Panc1 (cell line): ENCODE data around the gene TOGARAM2.

Experiments
- CTCF ChIP-seq: fragments of 450-650 bp; IDR thresholded peaks from 2 replicates; pipeline ENCODE4 v1.5.1; 2017; ENCODE audit warnings: mild to moderate bottlenecking
- POLR2AphosphoS5 ChIP-seq: IDR thresholded peaks from 2 replicates; pipeline ENCODE4 v1.6.1; 2012; ENCODE audit warnings: mild to moderate bottlenecking, low read depth, low read length, moderate library complexity
- REST ChIP-seq, 2 experiments: IDR thresholded peaks; 2 replicates each; pipeline ENCODE4 v1.6.1; 2011 to 2012; ENCODE audit warnings: low read depth in 2 of 2, control low read depth in 1 of 2, low read length in 1 of 2, mild to moderate bottlenecking in 1 of 2, moderate library complexity in 1 of 2; ENCODE audit not compliant: insufficient read depth in 1 of 2
- SIN3A ChIP-seq: IDR thresholded peaks from 2 replicates; pipeline ENCODE4 v1.6.1; 2012; ENCODE audit warnings: low read depth, mild to moderate bottlenecking, low read length, moderate library complexity, borderline replicate concordance; ENCODE audit not compliant: insufficient read depth

DNA sequence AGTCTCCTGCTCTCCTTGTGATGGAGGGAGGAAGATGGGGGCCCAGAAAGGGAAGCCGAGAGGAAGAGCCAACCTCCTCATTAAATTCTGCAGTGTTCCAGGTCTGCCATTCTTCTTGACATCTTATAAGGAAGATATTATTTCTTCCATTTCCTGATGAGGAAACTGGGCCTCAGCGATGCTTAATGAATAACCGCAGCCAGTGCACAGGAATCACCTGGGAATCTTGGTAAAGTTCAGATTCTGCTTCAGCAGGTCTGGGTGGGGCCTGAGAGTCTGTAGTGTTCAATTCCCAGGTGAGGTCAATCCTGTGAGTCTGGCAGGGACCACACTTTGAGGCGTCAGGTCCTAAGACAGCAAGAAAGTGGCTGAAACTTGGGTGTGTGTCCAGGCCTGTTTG lies 75.9 kb downstream of the TOGARAM2 start:
- TF ChIP-seq REST (IDR thresholded peaks at IDR 0.05; ENCODE audit: insufficient read depth in 1 of 2, low read depth in 2 of 2, low read length in 1 of 2) (no peak), CTCF (no peak), POLR2AphosphoS5 (no peak), SIN3A (no peak)
